SK-N-SH (cell line): Measurements from ENCODE around the gene GPLD1. TPM values are rescaled to one million over a fixed set of nuclear protein-coding genes. Genes with fewer than 3 reads are reported as not detected.

Source experiments
- CTCF ChIA-PET: fragments of 300-600, 350-600 bp; formaldehyde crosslinking; extraction: SDS; loops from one replicate; lab custom pipeline; 2021; lab: Yijun Ruan, JAX
- POLR2A ChIA-PET: fragments of 350-600 bp; sonication (Branson Sonifier 250); formaldehyde crosslinking; extraction: SDS; loops from one replicate; lab custom pipeline; 2020; ENCODE audit warnings: antibody characterized with exemption, inconsistent platforms; lab: Yijun Ruan, JAX
- DNase-seq: peaks from one replicate; pipeline ENCODE4 v3.0.0; 2012
- H2AFZ ChIP-seq: fragments of 200-600 bp; sonication (generic); 2 replicates; pipeline ENCODE4 v1.8.1; 2016; ENCODE audit warnings: antibody characterized with exemption, mild to moderate bottlenecking, low read depth
- H3F3A ChIP-seq: fragments of 200-600 bp; sonication (generic); replicated peaks from 2 replicates; pipeline ENCODE3; 2016; ENCODE audit warnings: antibody characterized with exemption, mild to moderate bottlenecking; ENCODE audit not compliant: insufficient read depth
- H3K27ac ChIP-seq, 2 experiments: fragments of 200-500 bp in 1 of 2; fragments of 200-600 bp in 1 of 2; sonication (Bioruptor generic) in 1 of 2; sonication (generic), shearing (Covaris generic) in 1 of 2; 2 replicates each; pipeline versions ENCODE4 v1.5.1 to v1.6.1; 2014 to 2016; ENCODE audit warnings: low read depth in 2 of 2, inconsistent platforms in 1 of 2, low read length in 1 of 2, mild to moderate bottlenecking in 1 of 2, mixed read lengths in 1 of 2
- H3K27me3 ChIP-seq: fragments of 200-600 bp; sonication (generic), shearing (Covaris generic); 2 replicates; pipeline ENCODE4 v1.6.1; 2016; ENCODE audit warnings: mixed run types; ENCODE audit not compliant: insufficient read depth
- H3K36me3 ChIP-seq, 2 experiments: fragments of 200-500 bp in 1 of 2; fragments of 200-600 bp in 1 of 2; sonication (Bioruptor generic) in 1 of 2; sonication (generic) in 1 of 2; replicated peaks in 1 of 2; 2 replicates each; pipeline versions ENCODE3 to v1.5.1; 2014 to 2016; ENCODE audit warnings: low read length in 1 of 2, mild to moderate bottlenecking in 1 of 2; ENCODE audit not compliant: insufficient read depth in 2 of 2, control insufficient read depth in 1 of 2
- H3K4me1 ChIP-seq, 2 experiments: fragments of 200-500 bp in 1 of 2; fragments of 200-600 bp in 1 of 2; sonication (Bioruptor generic) in 1 of 2; sonication (generic), shearing (Covaris generic) in 1 of 2; 2 replicates each; pipeline versions ENCODE4 v1.5.1 to v1.6.1; 2014 to 2016; ENCODE audit warnings: low read depth in 1 of 2, low read length in 1 of 2, mixed run types in 1 of 2; ENCODE audit not compliant: insufficient read depth in 2 of 2, control insufficient read depth in 1 of 2
- H3K4me2 ChIP-seq: fragments of 200-600 bp; sonication (generic), shearing (Covaris generic); 2 replicates; pipeline ENCODE4 v1.6.1; 2017; ENCODE audit warnings: mixed run types
- H3K4me3 ChIP-seq, 2 experiments: fragments of 200-500 bp in 1 of 2; fragments of 200-600 bp in 1 of 2; sonication (Bioruptor generic) in 1 of 2; sonication (generic), shearing (Covaris generic) in 1 of 2; 2 replicates each; pipeline versions ENCODE4 v1.5.1 to v1.8.1; 2014 to 2016; ENCODE audit warnings: low read depth in 2 of 2, inconsistent platforms in 1 of 2, low read length in 1 of 2, mild to moderate bottlenecking in 1 of 2, mixed read lengths in 1 of 2, moderate library complexity in 1 of 2
- H3K79me2 ChIP-seq: fragments of 200-600 bp; sonication (generic); 2 replicates; pipeline ENCODE4 v1.8.1; 2017; ENCODE audit warnings: mild to moderate bottlenecking; ENCODE audit not compliant: insufficient read depth
- H3K9ac ChIP-seq: fragments of 200-600 bp; sonication (generic); 2 replicates; pipeline ENCODE4 v1.6.1; 2017; ENCODE audit warnings: mixed run types
- H3K9me2 ChIP-seq: fragments of 200-600 bp; sonication (generic); 2 replicates; pipeline ENCODE4 v1.6.1; 2017; ENCODE audit warnings: mixed run types
- H3K9me3 ChIP-seq: fragments of 200-600 bp; sonication (generic); 2 replicates; pipeline ENCODE4 v1.6.1; 2017; ENCODE audit warnings: mixed run types, mild to moderate bottlenecking, moderate library complexity
- H4K20me1 ChIP-seq: fragments of 200-600 bp; sonication (generic); 2 replicates; pipeline ENCODE4 v1.6.1; 2017; ENCODE audit warnings: mild to moderate bottlenecking, mixed run types; ENCODE audit not compliant: insufficient read depth
- EZH2phosphoT487 ChIP-seq: fragments of 200-600 bp; sonication (generic); IDR thresholded peaks from 2 replicates; pipeline ENCODE4 v1.6.1; 2017; ENCODE audit warnings: low read depth, mixed run types, mild to moderate bottlenecking, antibody characterized with exemption, moderate library complexity, borderline replicate concordance
- GABPA ChIP-seq: IDR thresholded peaks from 2 replicates; pipeline ENCODE4 v1.4.0; 2012; ENCODE audit warnings: low read depth, mild to moderate bottlenecking
- GATA2 ChIP-seq: sonication (generic); formaldehyde crosslinking; IDR thresholded peaks from 2 replicates; pipeline ENCODE4 v1.5.0; 2020; ENCODE audit warnings: mild to moderate bottlenecking, missing genetic modification reagents
- NFIC ChIP-seq: IDR thresholded peaks from 2 replicates; pipeline ENCODE4 v1.4.0; 2012; ENCODE audit warnings: borderline replicate concordance
- NRF1 ChIP-seq: IDR thresholded peaks from 2 replicates; pipeline ENCODE4 v1.6.1; 2012; ENCODE audit warnings: low read depth, mild to moderate bottlenecking, low read length
- RCOR1 ChIP-seq: fragments of 150-350 bp; IDR thresholded peaks from 2 replicates; pipeline ENCODE4 v1.6.1; 2017; ENCODE audit warnings: antibody characterized with exemption, low read length
- SMC3 ChIP-seq: IDR thresholded peaks from 2 replicates; pipeline ENCODE4 v1.6.1; 2012; ENCODE audit warnings: low read depth, low read length, improper control_type of control experiment
- TAF1 ChIP-seq: IDR thresholded peaks from 2 replicates; pipeline ENCODE4 v1.6.1; 2012; ENCODE audit warnings: low read depth, mild to moderate bottlenecking, low read length, moderate library complexity, borderline replicate concordance
- TCF12 ChIP-seq: IDR thresholded peaks from 2 replicates; pipeline ENCODE4 v1.4.0; 2012
- YY1 ChIP-seq: IDR thresholded peaks from 2 replicates; pipeline ENCODE4 v1.4.0; 2012; ENCODE audit warnings: low read depth, mild to moderate bottlenecking
- WGBS: methylation state at CpG from one replicate; pipeline ENCODE4 v1.1.6; 2017; ENCODE audit warnings: low lambda C conversion rate; 5-methylcytosine and 5-hydroxymethylcytosine counted together
- polyA plus RNA-seq, 3 experiments: library from polyadenylated mRNA; depleted of rRNA; stranded (reverse); fragments of >200 nt; gene quantifications; 2 replicates each; pipeline ENCODE4 v1.2.3, GENCODE V29; 2012
- TF ChIP-seq, protein P1 (sequence below): fragments of 150-350 bp; IDR thresholded peaks from 2 replicates; pipeline ENCODE4 v1.6.1; 2017; ENCODE audit warnings: antibody characterized with exemption, low read length, low read depth, borderline replicate concordance
- TF ChIP-seq, protein P2 (sequence below): IDR thresholded peaks from 2 replicates; pipeline ENCODE4 v1.4.0; 2012; ENCODE audit warnings: low read depth
- TF ChIP-seq, protein P3 (sequence below): IDR thresholded peaks from 2 replicates; pipeline ENCODE4 v1.6.1; 2012; ENCODE audit warnings: mild to moderate bottlenecking, low read depth, low read length, moderate library complexity

The GPLD1 gene
- polyA plus RNA-seq, 1 of the 3 experiments (the other 2 are of a cell fraction), result 0.94 TPM

DNA sequence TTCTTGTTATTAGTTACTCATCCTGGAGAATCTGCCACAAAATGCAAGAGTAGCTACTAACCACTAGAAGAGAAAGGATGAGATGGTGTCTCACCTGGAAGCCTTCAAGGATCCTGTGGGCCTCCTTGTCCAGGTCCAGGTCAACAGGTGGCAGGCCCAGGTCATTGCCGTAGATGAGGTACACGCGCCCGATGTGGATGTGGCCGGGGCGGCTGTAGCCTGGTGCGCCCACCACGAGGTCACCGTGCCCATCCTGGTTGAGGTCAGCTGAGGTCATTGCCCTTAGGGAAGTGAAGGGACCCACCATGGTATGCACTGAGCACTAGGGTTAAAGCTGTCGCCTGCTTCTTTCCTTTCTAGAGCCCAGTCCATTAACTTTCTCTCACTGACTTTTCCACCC, 35.5 kb downstream of the GPLD1 start:
- no peaks in the 10 kb centered on the region for H3F3A ChIP-seq
- no peak overlapping the region for H3K4me2 ChIP-seq
- H3K9ac ChIP-seq, result no peak overlapping the region
- H3K27me3 ChIP-seq, result no peaks in the 10 kb centered on the region
- no peaks in the 10 kb centered on the region for H3K9me3 ChIP-seq
- POLR2A ChIA-PET, result no interaction called here
- 90% methylated on average over 1 of the region's 10 CpGs for WGBS
- H3K4me3 ChIP-seq, result no peak overlapping the region
- H3K79me2 ChIP-seq, result no peaks in the 10 kb centered on the region
- no peaks in the 10 kb centered on the region for H3K9me2 ChIP-seq
- H3K36me3 ChIP-seq, result no peaks in the 10 kb centered on the region
- H2AFZ ChIP-seq, result no peak overlapping the region
- no peaks in the 10 kb centered on the region for H4K20me1 ChIP-seq
- peaks cover 0 to 4% of the 10 kb centered on the region in 2 experiments; a peak in 1 of 4 replicates for H3K4me1 ChIP-seq
- no peak for TF ChIP-seq TAF1
- no peak overlapping the region for H3K27ac ChIP-seq
- CTCF ChIA-PET, result interaction anchor here (1.5 kb wide), 1 partner anchor 23 kb away, joined by 5 read pairs; no protein-coding TSS in a partner anchor
- no peak for DNase-seq

DNA sequence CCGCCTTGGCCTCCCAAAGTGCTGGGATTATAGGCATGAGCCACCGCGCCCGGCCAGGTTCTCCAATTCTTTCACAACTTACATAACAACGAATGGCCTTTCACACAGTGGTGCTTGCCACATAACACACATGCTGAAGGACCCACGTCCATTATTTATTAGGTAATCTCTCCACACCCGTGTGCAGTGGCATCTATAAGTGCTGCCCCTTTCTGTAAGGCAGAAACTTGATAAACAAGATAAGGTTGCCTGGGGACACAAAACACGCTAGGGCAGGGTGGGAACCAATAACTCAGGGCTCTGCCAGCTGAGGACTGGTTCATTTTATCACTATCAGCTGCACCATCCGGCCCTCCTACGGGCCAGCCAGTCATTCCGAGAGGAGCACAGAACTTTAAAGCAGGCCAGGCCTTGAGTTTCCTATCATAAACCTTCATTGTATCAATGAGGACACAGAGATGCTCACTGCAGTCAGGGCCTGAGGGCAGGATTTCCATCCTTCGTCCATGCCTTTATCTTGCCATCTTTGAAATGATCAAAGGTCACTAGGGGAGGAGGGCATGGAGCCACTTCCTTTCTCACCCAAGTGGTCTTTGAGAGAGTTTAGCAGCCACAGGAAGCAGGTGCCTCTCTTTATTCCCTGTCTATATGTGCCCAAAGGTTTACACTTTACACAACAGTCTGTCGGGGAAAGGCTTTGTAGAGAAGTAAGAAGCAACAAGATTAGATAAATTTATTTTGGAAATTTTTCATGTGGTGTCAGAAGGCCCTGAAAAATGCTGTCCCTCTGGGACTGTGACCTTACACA, 37.6 kb downstream of the GPLD1 start:
- H3K9me2 ChIP-seq, result no peaks in the 10 kb centered on the region
- H3F3A ChIP-seq, result no peaks in the 10 kb centered on the region
- peak; percentile 64 for DNase-seq
- H3K79me2 ChIP-seq, result no peaks in the 10 kb centered on the region
- no peak for TF ChIP-seq SMC3
- H3K27me3 ChIP-seq, result no peaks in the 10 kb centered on the region
- H3K36me3 ChIP-seq, result no peaks in the 10 kb centered on the region
- no peaks in the 10 kb centered on the region for H3K9me3 ChIP-seq
- no peak overlapping the region for H3K27ac ChIP-seq
- CTCF ChIA-PET, result no interaction called here
- H3K4me1 ChIP-seq, result peaks cover 0 to 4% of the 10 kb centered on the region in 2 experiments; a peak in 1 of 4 replicates
- H3K4me3 ChIP-seq, result no peak overlapping the region
- no peaks in the 10 kb centered on the region for H4K20me1 ChIP-seq
- no peak overlapping the region for H3K4me2 ChIP-seq
- no peak overlapping the region for H2AFZ ChIP-seq
- WGBS, result 68% methylated on average over 13 of the region's 13 CpGs
- no peak overlapping the region for H3K9ac ChIP-seq
- POLR2A ChIA-PET, result no interaction called here

DNA sequence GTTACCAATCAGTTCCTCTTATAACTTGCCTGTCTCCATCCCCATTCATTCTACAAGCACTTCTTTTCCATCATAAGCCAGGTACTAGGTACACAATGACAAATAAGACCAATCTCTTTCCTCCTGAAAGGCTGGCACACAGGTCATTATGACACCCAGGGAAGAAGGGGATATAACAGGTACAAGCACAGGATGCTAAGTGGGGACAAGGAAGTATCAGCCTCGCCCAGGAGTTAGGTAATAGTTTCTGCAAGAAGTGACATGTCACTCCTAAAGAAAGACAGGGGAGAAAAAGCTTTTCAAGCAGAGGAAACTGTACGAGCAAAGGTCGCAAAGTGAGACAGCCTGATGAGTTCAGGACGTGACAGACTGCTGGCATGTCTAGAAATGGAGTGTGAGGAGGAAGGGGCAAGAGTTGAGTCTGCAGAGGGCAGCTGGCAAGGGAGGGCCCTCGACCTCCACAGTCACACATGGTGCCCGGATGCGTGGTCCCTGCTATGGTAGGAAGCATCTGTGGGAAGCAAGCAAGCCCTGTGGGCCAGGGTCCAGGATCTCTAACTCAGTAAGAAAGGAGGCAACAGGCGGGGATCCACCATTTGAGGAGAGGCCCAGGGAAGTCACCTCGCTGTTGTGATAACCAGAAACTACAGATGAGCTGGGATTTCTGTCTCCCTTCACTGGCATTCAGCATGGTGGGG, 40.4 kb downstream of the GPLD1 start:
- ChIA-PET CTCF (interaction anchor here (1.5 kb wide), 1 partner anchor 18 kb away, joined by 5 read pairs; no protein-coding TSS in a partner anchor), POLR2A (no interaction called here)
- WGBS, result 48% methylated on average over 8 of the region's 9 CpGs

More for the DNA sequence above, 40.4 kb downstream of the GPLD1 start:
- H3F3A ChIP-seq, result no peaks in the 10 kb centered on the region
- H2AFZ ChIP-seq, result no peak overlapping the region
- H4K20me1 ChIP-seq, result no peaks in the 10 kb centered on the region
- peaks cover 0 to 4% of the 10 kb centered on the region in 2 experiments; a peak in 1 of 4 replicates for H3K4me1 ChIP-seq
- H3K4me2 ChIP-seq, result no peak overlapping the region
- no peak overlapping the region for H3K4me3 ChIP-seq
- no peak overlapping the region for H3K27ac ChIP-seq
- no peaks in the 10 kb centered on the region for H3K79me2 ChIP-seq
- DNase-seq, result no peak
- H3K27me3 ChIP-seq, result no peaks in the 10 kb centered on the region
- H3K9ac ChIP-seq, result no peak overlapping the region
- no peaks in the 10 kb centered on the region for H3K9me3 ChIP-seq
- H3K9me2 ChIP-seq, result no peaks in the 10 kb centered on the region
- no peak for TF ChIP-seq YY1
- no peak for TF ChIP-seq GABPA
- no peak for TF ChIP-seq RCOR1
- TF ChIP-seq TCF12, result no peak
- no peak for TF ChIP-seq NFIC
- TF ChIP-seq EZH2phosphoT487, result no peak
- TF ChIP-seq, protein P1, sequence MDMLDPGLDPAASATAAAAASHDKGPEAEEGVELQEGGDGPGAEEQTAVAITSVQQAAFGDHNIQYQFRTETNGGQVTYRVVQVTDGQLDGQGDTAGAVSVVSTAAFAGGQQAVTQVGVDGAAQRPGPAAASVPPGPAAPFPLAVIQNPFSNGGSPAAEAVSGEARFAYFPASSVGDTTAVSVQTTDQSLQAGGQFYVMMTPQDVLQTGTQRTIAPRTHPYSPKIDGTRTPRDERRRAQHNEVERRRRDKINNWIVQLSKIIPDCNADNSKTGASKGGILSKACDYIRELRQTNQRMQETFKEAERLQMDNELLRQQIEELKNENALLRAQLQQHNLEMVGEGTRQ, result no peak
- TF ChIP-seq, protein P2, sequence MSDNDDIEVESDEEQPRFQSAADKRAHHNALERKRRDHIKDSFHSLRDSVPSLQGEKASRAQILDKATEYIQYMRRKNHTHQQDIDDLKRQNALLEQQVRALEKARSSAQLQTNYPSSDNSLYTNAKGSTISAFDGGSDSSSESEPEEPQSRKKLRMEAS, result no peak
- TF ChIP-seq, protein P3, sequence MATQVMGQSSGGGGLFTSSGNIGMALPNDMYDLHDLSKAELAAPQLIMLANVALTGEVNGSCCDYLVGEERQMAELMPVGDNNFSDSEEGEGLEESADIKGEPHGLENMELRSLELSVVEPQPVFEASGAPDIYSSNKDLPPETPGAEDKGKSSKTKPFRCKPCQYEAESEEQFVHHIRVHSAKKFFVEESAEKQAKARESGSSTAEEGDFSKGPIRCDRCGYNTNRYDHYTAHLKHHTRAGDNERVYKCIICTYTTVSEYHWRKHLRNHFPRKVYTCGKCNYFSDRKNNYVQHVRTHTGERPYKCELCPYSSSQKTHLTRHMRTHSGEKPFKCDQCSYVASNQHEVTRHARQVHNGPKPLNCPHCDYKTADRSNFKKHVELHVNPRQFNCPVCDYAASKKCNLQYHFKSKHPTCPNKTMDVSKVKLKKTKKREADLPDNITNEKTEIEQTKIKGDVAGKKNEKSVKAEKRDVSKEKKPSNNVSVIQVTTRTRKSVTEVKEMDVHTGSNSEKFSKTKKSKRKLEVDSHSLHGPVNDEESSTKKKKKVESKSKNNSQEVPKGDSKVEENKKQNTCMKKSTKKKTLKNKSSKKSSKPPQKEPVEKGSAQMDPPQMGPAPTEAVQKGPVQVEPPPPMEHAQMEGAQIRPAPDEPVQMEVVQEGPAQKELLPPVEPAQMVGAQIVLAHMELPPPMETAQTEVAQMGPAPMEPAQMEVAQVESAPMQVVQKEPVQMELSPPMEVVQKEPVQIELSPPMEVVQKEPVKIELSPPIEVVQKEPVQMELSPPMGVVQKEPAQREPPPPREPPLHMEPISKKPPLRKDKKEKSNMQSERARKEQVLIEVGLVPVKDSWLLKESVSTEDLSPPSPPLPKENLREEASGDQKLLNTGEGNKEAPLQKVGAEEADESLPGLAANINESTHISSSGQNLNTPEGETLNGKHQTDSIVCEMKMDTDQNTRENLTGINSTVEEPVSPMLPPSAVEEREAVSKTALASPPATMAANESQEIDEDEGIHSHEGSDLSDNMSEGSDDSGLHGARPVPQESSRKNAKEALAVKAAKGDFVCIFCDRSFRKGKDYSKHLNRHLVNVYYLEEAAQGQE, result no peak
- TF ChIP-seq NRF1, result no peak
- no peak for TF ChIP-seq GATA2 (CRISPR knock-in tag)
- no peak for TF ChIP-seq SMC3
- TF ChIP-seq TAF1, result no peak
- H3K36me3 ChIP-seq, result no peaks in the 10 kb centered on the region
